Measurements from ENCODE around the gene OBSCN.

Gene OBSCN

GRCh38 chr1:228408869-228409805, 201.3 kb downstream of the OBSCN start:
- DNase-seq: no peak

DNA sequence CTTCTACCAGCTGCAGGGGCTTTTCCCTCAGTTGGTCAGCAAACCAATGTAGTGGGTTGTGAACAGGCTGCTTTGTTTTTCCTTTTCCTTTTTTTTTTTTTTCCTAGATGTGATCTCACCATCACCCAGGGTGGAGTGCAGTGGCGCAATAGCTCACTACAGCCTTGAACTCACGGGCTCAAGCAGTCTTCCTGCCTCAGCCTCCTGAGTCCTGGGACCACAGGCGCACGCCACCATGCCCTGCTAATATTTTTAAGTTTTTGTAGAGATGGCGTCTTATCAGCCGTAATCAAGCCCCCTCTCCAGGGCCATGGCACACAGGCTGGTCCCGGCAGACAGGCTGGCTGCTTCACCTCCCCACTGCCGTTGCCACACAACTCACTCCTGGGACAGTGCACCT, 202.2 kb downstream of the OBSCN start:
- DNase-seq: no peak

GRCh38 chr1:228410671-228411070, 202.8 kb downstream of the OBSCN start:
- DNase-seq: no peak

GRCh38 chr1:228411121-228411520, 203.3 kb downstream of the OBSCN start:
- no peak for DNase-seq

GRCh38 chr1:228411548-228412430, 203.9 kb downstream of the OBSCN start:
- DNase-seq: no peak

DNA sequence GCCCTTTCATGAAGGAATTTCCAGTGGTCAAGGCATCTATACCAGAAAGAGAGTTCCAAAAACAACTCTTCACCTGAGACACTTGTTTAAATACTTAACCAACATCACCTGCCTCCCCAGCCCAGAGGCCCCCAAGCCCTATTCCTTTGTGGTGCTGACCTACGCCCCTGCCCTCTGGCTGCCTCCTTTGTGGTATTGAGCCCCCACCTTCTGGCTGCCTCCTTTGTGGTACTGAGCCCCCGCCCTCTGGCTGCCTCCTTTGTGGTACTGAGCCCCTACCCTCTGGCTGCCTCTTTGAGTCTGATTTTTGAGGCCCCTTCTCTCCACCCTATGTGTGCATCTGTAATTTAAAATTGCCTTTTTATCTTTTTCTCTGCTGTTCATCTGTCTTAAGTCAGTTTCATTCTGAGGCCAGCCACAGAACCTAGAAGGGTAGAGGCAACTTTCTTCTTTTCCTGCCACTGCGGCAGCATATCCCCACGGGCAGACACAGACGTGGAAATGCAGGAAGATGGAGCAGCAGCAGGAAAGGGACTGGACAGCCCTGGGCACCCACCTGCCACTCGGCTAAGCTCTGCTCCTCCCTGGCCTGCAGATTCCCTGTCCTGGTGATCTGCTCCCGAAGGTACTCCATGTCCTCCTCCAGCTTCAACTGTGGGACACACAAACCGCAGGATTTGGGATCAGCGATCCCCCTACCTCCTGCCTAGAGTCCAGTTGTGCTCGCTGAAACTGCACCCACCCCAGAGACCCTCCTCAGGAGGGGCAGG, 205.6 kb downstream of the OBSCN start:
- DNase-seq: no peak

GRCh38 chr1:228414511-228415211, 206.8 kb downstream of the OBSCN start:
- DNase-seq: no peak

- DNase-seq: no peak
Measured at GRCh38 chr1:228415221-228415620, 207.4 kb downstream of the OBSCN start.

- DNase-seq: no peak
Measured at GRCh38 chr1:228415853-228416216, 208.0 kb downstream of the OBSCN start.

DNA sequence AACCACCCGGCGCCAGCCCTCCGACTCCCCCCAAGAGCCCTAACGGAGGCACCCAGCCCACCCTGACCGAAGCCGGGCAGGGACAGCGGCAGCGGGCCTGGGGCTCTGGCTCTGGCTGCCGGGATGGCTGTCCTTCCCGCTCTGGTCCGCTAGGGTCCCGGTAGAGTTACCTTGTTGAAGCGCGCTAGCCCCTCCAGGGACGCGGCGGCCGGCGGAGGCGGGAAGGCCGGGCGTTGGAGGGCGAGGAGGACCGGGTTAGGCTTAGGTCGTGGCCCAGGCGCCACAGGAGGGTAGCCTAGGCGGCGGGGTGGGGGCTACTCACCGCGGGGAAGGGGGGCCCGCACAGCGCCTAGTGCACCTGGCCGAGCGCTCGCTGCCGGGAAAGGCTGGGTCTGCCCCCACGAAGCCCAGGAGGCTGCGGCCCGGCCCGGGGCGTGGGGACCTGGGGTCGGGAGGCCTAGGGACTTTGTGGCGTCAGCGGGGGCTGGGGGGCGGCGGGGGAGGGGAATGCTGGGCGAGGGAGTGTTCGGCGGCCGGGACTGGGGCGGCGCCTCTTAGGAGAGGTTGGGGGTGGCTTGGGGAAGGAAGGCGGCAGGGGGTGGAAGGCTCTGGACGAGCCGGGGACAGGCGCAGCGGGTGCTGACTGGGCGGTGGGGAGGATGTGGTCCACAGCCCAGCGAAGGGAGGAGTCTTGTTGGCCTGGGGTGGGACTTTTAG, 208.5 kb downstream of the OBSCN start, which contains the start of gene TRIM17:
TSS of gene TRIM17 (minus strand) at position 645 of the 717 bp plus-strand sequence. CDS start 1,789 bp downstream, outside the sequence.
- DNase-seq: peak; percentile 52

DNA sequence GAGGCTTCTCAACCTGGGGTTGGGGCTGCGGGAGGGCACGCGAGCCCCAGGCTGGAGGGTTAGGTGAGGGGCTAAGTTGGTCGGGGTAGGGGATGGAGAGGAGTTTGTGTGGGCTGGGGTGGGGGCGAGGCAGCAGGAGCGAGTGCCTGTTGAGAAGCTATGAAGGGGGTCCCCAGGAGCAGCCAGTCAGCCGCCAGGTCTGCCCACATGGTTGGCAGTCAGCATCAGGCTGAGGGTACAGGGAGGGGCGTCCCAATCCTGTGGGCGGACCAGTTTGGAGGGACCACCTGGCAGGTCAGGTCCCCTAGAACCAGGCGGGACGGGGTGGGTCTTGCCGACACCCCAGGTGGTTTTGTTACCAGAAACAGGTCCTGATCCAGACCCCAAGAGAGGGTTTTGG, 209.2 kb downstream of the OBSCN start:
- no peak for DNase-seq

DNA sequence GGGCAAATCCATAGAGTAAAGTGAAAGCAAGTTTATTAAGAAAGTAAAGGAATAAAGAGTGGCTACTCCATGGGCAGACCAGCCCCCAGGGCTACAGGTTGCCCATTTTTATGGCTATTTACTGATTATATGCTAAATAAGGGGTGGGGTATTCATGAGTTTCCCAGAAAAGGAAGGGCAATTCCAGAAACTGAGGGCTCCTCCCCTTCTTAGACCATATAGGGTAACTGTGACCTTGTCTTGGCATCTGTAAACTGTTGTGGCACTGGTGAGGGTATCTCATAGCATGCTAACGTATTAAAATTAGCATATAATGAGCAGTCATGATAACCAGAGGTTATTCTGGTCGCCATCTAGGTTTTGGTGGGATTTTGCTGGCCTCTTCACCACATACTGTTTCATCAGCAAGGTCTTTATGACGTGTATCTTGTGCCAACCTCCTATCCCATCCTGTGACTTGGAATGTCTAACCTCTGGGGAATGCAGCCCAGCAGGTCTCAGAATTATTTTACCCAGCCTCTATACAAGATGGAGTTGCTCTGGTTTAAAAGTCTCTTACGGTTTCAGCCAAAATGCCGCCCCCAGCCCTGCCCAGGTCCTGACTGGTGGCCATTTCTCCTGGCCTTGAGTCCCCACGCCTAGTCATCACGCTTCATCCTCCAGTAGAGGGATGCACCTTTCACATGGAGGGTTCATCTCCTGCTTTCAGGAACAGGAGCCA, 209.8 kb downstream of the OBSCN start:
- DNase-seq: no peak

DNA sequence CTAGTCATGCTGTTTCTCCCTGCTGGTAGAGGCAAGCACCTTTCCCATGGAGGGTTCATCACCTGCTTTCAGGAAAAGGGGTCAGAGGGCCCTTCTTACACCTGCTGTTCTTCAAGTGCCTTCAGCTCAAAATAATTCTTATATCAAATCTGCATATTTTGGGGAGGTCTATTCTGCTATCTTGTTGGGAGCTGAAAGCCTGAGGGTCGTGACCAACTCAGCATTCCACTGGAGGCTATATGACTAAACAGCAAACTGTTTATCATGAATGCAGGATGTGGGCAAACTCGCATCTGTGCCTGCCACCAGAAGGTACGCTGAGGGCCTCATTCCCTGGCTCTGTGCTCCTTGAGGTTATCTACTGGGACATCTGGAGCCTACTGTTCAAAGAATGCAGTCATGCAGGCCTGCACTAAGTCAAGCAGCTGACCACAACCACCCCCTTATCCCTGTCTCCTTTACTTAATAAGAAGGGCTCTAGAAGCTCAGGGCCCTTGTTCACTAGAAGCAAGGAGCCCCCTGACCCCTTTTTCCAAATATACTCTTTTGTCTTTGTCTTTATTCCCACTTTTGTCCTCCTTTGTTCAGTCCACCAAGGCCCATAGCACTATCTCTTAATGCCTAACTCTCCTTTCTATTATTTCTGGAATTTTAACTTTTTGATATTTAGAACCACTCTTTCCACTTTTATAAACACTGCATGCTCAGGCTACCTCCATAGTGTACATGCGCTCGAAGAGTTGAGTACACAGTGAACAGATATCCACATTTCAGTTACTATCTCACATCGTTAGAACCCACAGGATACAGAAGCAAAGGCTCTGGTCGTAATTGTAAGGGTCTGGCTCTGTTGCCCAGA, 213.4 kb downstream of the OBSCN start:
- no peak for DNase-seq

- DNase-seq: no peak
Measured at GRCh38 chr1:228423404-228424053, 215.7 kb downstream of the OBSCN start.

- no peak for DNase-seq
Measured at GRCh38 chr1:228424685-228425660, 217.1 kb downstream of the OBSCN start.

GRCh38 chr1:228426518-228427175, 218.8 kb downstream of the OBSCN start:
- no peak for DNase-seq

- DNase-seq: no peak
Measured at GRCh38 chr1:228428412-228428811, 220.6 kb downstream of the OBSCN start.
